ENCODE measurements around the gene LAMA2.

- TF ChIP-seq POLR2A (IDR thresholded peaks at IDR 0.05; ENCODE audit: low read length): no peak
- no peak for TF ChIP-seq GATA1 (IDR thresholded peaks at IDR 0.05; ENCODE audit: low read depth, low read length)
Observed at GRCh38 chr6:129292836-129293235, 409.9 kb downstream of the LAMA2 start.

All from erythroblast (primary cell).